Esophagus muscularis mucosa (tissue), 4 donors: ENCODE results near the gene B3GLCT.

Experiments
- EP300 ChIP-seq: sonication (generic); formaldehyde crosslinking; IDR thresholded peaks from one replicate; pipeline ENCODE4 v1.6.1; 2017; ENCODE audit warnings: antibody characterized with exemption
- POLR2A ChIP-seq: fragments of 450-650 bp; IDR thresholded peaks from one replicate; pipeline ENCODE4 v1.6.1; 2017; ENCODE audit warnings: antibody characterized with exemption, moderate library complexity, mild to moderate bottlenecking, low read depth
- POLR2AphosphoS5 ChIP-seq, 2 donors: sonication (generic); formaldehyde crosslinking; IDR thresholded peaks; one replicate each; pipeline ENCODE4 v1.6.1; 2017; ENCODE audit warnings: antibody characterized with exemption in 2 of 2
- TF ChIP-seq, protein P1 (sequence below), 3 experiments: fragments of 200-600 bp in 2 of 3; fragments of 450-650 bp in 1 of 3; sonication (generic) in 2 of 3; IDR thresholded peaks; one replicate each; pipeline ENCODE4 v1.5.1; 2017 to 2019; ENCODE audit warnings: antibody characterized with exemption in 3 of 3, mild to moderate bottlenecking in 2 of 3, moderate library complexity in 1 of 3

DNA sequence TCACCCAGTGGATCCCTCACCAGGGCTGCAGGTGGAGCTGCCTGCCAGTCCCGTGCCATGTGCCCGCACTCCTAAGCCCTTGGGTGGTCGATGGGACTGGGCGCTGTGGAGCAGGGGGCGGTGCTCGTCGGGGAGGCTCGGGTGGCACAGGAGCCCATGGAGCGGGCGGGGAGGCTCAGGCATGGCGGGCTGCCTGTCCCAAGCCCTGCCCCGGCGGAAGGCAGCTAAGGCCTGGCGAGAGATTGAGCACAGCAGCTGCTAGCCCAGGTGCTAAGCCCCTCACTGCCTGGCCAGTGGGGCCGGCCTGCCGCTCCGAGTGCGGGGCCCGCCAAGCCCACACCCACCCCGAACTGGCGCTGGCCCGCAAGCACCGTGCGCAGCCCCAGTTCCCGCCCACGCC, 16.8 kb upstream of the B3GLCT start:
- TF ChIP-seq, protein P1, sequence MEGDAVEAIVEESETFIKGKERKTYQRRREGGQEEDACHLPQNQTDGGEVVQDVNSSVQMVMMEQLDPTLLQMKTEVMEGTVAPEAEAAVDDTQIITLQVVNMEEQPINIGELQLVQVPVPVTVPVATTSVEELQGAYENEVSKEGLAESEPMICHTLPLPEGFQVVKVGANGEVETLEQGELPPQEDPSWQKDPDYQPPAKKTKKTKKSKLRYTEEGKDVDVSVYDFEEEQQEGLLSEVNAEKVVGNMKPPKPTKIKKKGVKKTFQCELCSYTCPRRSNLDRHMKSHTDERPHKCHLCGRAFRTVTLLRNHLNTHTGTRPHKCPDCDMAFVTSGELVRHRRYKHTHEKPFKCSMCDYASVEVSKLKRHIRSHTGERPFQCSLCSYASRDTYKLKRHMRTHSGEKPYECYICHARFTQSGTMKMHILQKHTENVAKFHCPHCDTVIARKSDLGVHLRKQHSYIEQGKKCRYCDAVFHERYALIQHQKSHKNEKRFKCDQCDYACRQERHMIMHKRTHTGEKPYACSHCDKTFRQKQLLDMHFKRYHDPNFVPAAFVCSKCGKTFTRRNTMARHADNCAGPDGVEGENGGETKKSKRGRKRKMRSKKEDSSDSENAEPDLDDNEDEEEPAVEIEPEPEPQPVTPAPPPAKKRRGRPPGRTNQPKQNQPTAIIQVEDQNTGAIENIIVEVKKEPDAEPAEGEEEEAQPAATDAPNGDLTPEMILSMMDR (IDR thresholded peaks at IDR 0.05): no peak
- no peak for TF ChIP-seq EP300
- no peak for TF ChIP-seq POLR2A
- TF ChIP-seq POLR2AphosphoS5 (IDR thresholded peaks at IDR 0.05): no peak
